Liver (tissue), 9 donors: ENCODE data around the gene CCDC60. TPM values are rescaled to one million over a fixed set of nuclear protein-coding genes. Genes with fewer than 3 reads are reported as not detected.

Experiments
- DNase-seq: peaks from one replicate; pipeline ENCODE4 v3.0.0-alpha.2; 2017; ENCODE audit warnings: low spot score
- H3K27ac ChIP-seq, 2 donors: one replicate each; pipeline ENCODE4 v1.7.0; 2013; ENCODE audit warnings: inconsistent platforms in 2 of 2, low read length in 2 of 2, control low read depth in 1 of 2, low read depth in 1 of 2, mild to moderate bottlenecking in 1 of 2
- H3K27me3 ChIP-seq, 4 donors: one replicate each; pipeline versions ENCODE4 v1.6.1 to v1.7.0; 2013; ENCODE audit warnings: low read length in 3 of 4, inconsistent platforms in 1 of 4, mild to moderate bottlenecking in 1 of 4, moderate library complexity in 1 of 4; ENCODE audit not compliant: control insufficient read depth in 4 of 4, insufficient read depth in 4 of 4
- H3K36me3 ChIP-seq, 4 donors: one replicate each; pipeline versions ENCODE4 v1.6.1 to v1.7.0; 2013; ENCODE audit warnings: low read length in 3 of 4, mild to moderate bottlenecking in 3 of 4, low read depth in 1 of 4, moderate library complexity in 1 of 4; ENCODE audit not compliant: control insufficient read depth in 4 of 4, insufficient read depth in 3 of 4
- H3K4me1 ChIP-seq, 4 donors: one replicate each; pipeline versions ENCODE4 v1.6.1 to v1.7.0; 2013; ENCODE audit warnings: low read length in 3 of 4, mild to moderate bottlenecking in 3 of 4, moderate library complexity in 1 of 4; ENCODE audit not compliant: control insufficient read depth in 4 of 4, insufficient read depth in 4 of 4
- H3K4me3 ChIP-seq, 3 donors: one replicate each; pipeline versions ENCODE4 v1.6.1 to v1.7.0; 2013; ENCODE audit warnings: low read length in 3 of 3, control low read depth in 1 of 3, low read depth in 1 of 3, mild to moderate bottlenecking in 1 of 3
- H3K9ac ChIP-seq, 2 donors: one replicate each; pipeline ENCODE4 v1.7.0; 2013; ENCODE audit warnings: low read length in 2 of 2, mild to moderate bottlenecking in 2 of 2, moderate library complexity in 2 of 2, control low read depth in 1 of 2, low read depth in 1 of 2
- H3K9me3 ChIP-seq, 4 donors: one replicate each; pipeline versions ENCODE4 v1.6.1 to v1.7.0; 2013; ENCODE audit warnings: low read length in 3 of 4; ENCODE audit not compliant: control insufficient read depth in 4 of 4
- CTCF ChIP-seq: fragments of 150-350 bp; IDR thresholded peaks from 2 replicates; pipeline ENCODE4 v1.5.1; 2017; ENCODE audit warnings: improper control_type of control experiment, low read depth, low read length; ENCODE audit not compliant: missing input control
- EGR1 ChIP-seq, 2 donors: IDR thresholded peaks; 2 replicates each; pipeline ENCODE4 v1.6.1; 2016 to 2018; ENCODE audit warnings: antibody characterized with exemption in 2 of 2, low read depth in 2 of 2
- FOXA1 ChIP-seq: IDR thresholded peaks from 2 replicates; pipeline ENCODE4 v1.6.1; 2016; ENCODE audit warnings: antibody characterized with exemption
- FOXA2 ChIP-seq: IDR thresholded peaks from 2 replicates; pipeline ENCODE4 v1.6.1; 2016; ENCODE audit warnings: antibody characterized with exemption
- GABPA ChIP-seq, 2 donors: IDR thresholded peaks in 1 of 2; conservative IDR thresholded peaks in 1 of 2; 2 replicates each; pipeline ENCODE4 v1.6.1; 2016; ENCODE audit warnings: antibody characterized with exemption in 2 of 2, mild to moderate bottlenecking in 1 of 2, moderate library complexity in 1 of 2
- HNF4A ChIP-seq, 2 donors: conservative IDR thresholded peaks; 2 replicates each; pipeline ENCODE4 v1.6.1; 2016; ENCODE audit warnings: antibody characterized with exemption in 2 of 2, mild to moderate bottlenecking in 2 of 2
- HNF4G ChIP-seq: IDR thresholded peaks from 2 replicates; pipeline ENCODE4 v1.6.1; 2016; ENCODE audit warnings: antibody characterized with exemption
- JUND ChIP-seq, 2 donors: IDR thresholded peaks; 2 replicates each; pipeline ENCODE4 v1.6.1; 2016; ENCODE audit warnings: antibody characterized with exemption in 2 of 2
- MAX ChIP-seq: IDR thresholded peaks from 2 replicates; pipeline ENCODE4 v1.6.1; 2016; ENCODE audit warnings: antibody characterized with exemption
- NR2F2 ChIP-seq: IDR thresholded peaks from 2 replicates; pipeline ENCODE4 v1.6.1; 2016; ENCODE audit warnings: antibody characterized with exemption
- RAD21 ChIP-seq, 2 donors: IDR thresholded peaks; 2 replicates each; pipeline ENCODE4 v1.6.1; 2016; ENCODE audit warnings: antibody characterized with exemption in 2 of 2, mild to moderate bottlenecking in 2 of 2
- REST ChIP-seq: IDR thresholded peaks from 2 replicates; pipeline ENCODE4 v1.6.1; 2016; ENCODE audit warnings: antibody characterized with exemption, mild to moderate bottlenecking
- RXRA ChIP-seq, 2 donors: IDR thresholded peaks; 2 replicates each; pipeline ENCODE4 v1.6.1; 2017 to 2018; ENCODE audit warnings: antibody characterized with exemption in 2 of 2, mild to moderate bottlenecking in 1 of 2
- TAF1 ChIP-seq: conservative IDR thresholded peaks from 2 replicates; pipeline ENCODE4 v1.6.1; 2016; ENCODE audit warnings: antibody characterized with exemption, mild to moderate bottlenecking
- YY1 ChIP-seq: IDR thresholded peaks from 2 replicates; pipeline ENCODE4 v1.6.1; 2016; ENCODE audit warnings: antibody characterized with exemption, mild to moderate bottlenecking
- ZBTB33 ChIP-seq: IDR thresholded peaks from 2 replicates; pipeline ENCODE4 v1.6.1; 2016; ENCODE audit warnings: antibody characterized with exemption
- WGBS: extraction: QIAGEN DNeasy Blood & Tissue Kit; methylation state at CpG from one replicate; pipeline ENCODE4 v1.1.7; 2013; 5-methylcytosine and 5-hydroxymethylcytosine counted together
- polyA plus RNA-seq, 2 donors: library from polyadenylated mRNA; stranded (reverse) in 1 of 2; unstranded in 1 of 2; fragments of 200-250 nt in 1 of 2; fragments of >200 nt in 1 of 2; fragmentation: Nextera tagmentation in 1 of 2; extraction: Ambion mirVana in 1 of 2; gene quantifications; one replicate each; pipeline versions ENCODE4 v1.2.1 to v1.2.3, GENCODE V29; 2013 to 2015
- total RNA-seq, 2 donors: library from RNA; depleted of rRNA; stranded (reverse); fragments of >200 nt; gene quantifications; one replicate each; pipeline ENCODE4 v1.2.3, GENCODE V29; 2014
- donor health status: healthy.
- donor health status: healthy.
- donor health status: healthy.
- donor health status: healthy.
- donor health status: healthy.

The CCDC60 gene
- total and polyA plus RNA-seq, 4 donors, result not detected

- no peak overlapping the region for H3K27ac ChIP-seq
- H3K9me3 ChIP-seq, result peaks cover 0 to 7% (median 3%) of the 10 kb centered on the region in 4 donors
- DNase-seq, result no peak
- H3K4me1 ChIP-seq, result no peaks in the 10 kb centered on the region
- no peak overlapping the region for H3K9ac ChIP-seq
- TF ChIP-seq ZBTB33 (no peak), FOXA2 (no peak), YY1 (no peak), FOXA1 (no peak), CTCF (no peak), RXRA (IDR thresholded peaks at IDR 0.05) (no peak), HNF4G (no peak)
- H3K4me3 ChIP-seq, result no peak overlapping the region
- no peaks in the 10 kb centered on the region for H3K36me3 ChIP-seq
- peaks cover 0 to 4% (median 0%) of the 10 kb centered on the region in 4 donors for H3K27me3 ChIP-seq
- 71% methylated on average over 10 of the region's 10 CpGs for WGBS
Observed at GRCh38 chr12:119479121-119479561, 144.6 kb downstream of the CCDC60 start.

GRCh38 chr12:119480551-119480950 lies 146.0 kb downstream of the CCDC60 start:
- WGBS, result 86% methylated on average over 1 of the region's 1 CpG

More at GRCh38 chr12:119480551-119480950, 146.0 kb downstream of the CCDC60 start:
- peaks cover 0 to 4% (median 0%) of the 10 kb centered on the region in 4 donors for H3K27me3 ChIP-seq
- DNase-seq, result no peak
- no peak overlapping the region for H3K9ac ChIP-seq
- H3K9me3 ChIP-seq, result peaks cover 0 to 7% (median 3%) of the 10 kb centered on the region in 4 donors
- no peaks in the 10 kb centered on the region for H3K36me3 ChIP-seq
- no peak overlapping the region for H3K4me3 ChIP-seq
- H3K4me1 ChIP-seq, result no peaks in the 10 kb centered on the region
- no peak for TF ChIP-seq REST
- TF ChIP-seq EGR1 (IDR thresholded peaks at IDR 0.05; ENCODE audit: low read depth in 2 of 2), result no peak
- no peak for TF ChIP-seq JUND (IDR thresholded peaks at IDR 0.05)
- no peak for TF ChIP-seq FOXA1
- TF ChIP-seq MAX, result no peak
- no peak for TF ChIP-seq NR2F2
- TF ChIP-seq CTCF, result no peak
- TF ChIP-seq TAF1, result no peak
- TF ChIP-seq YY1, result no peak
- TF ChIP-seq HNF4G, result no peak
- no peak for TF ChIP-seq HNF4A (conservative IDR thresholded peaks at IDR 0.05)
- TF ChIP-seq GABPA (IDR thresholded peaks at IDR 0.05 in 1 of 2, conservative IDR thresholded peaks at IDR 0.05 in 1 of 2), result no peak
- no peak for TF ChIP-seq FOXA2
- no peak for TF ChIP-seq RAD21 (IDR thresholded peaks at IDR 0.05)
- H3K27ac ChIP-seq, result no peak overlapping the region
